ENCODE data around the gene RND2.
"Not testable (repeated sequence)": the region's sequence is repeated elsewhere in the genome, so short reads cannot be mapped to it uniquely, and the experiment has no call there.

RND2 gene

GRCh38 chr17:43027091-43028032 lies 2.3 kb downstream of the RND2 start:
- FAIRE-seq: no peak

DNA sequence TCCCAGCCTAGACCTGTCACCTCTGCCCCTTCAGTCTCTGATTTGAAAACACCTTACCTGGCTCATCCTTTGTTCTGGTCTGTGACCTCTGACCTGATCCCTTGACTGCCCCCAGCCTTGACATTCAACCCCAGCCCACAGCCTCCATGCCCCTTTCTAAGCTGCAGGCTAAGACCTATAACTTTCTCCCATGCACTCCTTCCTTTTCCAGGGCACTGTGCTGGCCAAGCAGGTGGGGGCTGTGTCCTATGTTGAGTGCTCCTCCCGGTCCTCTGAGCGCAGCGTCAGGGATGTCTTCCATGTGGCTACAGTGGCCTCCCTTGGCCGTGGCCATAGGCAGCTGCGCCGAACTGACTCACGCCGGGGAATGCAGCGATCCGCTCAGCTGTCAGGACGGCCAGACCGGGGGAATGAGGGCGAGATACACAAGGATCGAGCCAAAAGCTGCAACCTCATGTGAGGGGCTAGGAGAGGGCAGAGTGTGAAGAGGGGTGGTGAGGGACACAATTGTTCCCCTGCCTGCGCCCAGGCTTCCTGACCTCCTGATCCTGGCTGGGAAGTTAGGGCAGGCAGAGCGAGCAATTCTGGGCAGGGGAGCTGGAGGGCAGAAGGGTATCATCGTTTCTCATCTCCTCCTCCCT lies 3.3 kb downstream of the RND2 start:
- FAIRE-seq: no peak

DNA sequence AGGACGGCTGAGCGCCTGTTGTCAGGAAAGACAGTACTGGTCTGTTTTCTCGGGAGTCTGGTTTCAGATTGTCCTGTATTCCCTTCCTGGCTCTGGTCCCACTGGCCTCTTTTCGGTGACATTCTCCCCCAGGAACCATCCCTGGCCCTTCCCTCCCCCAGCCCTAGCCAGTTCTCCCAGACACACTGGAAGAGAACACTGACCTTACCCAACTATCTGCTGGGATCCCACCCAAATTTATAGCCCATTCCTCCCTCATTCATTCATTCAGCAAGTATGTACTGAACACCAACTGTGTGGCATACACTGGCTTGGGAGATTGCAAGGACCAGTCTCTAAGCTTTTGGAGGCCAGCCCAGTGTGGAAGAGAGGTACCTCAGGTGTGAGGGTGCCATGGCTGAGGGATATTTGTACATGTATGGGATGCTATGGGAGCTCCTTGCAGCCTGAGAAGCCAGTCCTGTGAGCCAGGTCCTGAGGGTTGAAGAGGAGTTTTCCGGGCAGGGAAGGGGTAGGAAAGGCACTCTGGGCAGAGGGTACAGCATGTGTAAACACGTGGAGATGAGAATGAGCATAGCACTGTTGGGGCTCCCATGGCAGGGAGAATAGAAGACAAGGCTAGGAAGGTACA lies 5.2 kb downstream of the RND2 start:
- FAIRE-seq: no peak

DNA sequence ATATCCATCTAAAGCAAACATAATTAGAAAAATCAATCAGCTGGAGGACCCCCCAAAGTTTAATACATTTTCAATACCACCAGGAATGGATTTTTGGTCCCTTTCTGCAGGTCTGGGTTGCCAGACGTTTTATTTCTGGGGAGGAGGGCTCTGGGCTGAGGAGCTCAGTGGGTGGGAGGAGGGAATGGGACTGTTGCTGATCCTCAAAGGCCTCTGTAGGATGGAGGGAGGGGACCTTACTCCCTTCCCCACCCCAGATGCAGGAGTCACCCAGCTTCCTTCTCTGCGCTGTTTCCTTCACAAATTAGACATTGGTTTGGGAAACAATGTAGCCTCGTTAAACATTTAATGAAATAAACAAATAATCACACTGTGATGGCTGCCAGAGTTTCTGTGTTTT lies 6.6 kb downstream of the RND2 start:
- FAIRE-seq: no peak

DNA sequence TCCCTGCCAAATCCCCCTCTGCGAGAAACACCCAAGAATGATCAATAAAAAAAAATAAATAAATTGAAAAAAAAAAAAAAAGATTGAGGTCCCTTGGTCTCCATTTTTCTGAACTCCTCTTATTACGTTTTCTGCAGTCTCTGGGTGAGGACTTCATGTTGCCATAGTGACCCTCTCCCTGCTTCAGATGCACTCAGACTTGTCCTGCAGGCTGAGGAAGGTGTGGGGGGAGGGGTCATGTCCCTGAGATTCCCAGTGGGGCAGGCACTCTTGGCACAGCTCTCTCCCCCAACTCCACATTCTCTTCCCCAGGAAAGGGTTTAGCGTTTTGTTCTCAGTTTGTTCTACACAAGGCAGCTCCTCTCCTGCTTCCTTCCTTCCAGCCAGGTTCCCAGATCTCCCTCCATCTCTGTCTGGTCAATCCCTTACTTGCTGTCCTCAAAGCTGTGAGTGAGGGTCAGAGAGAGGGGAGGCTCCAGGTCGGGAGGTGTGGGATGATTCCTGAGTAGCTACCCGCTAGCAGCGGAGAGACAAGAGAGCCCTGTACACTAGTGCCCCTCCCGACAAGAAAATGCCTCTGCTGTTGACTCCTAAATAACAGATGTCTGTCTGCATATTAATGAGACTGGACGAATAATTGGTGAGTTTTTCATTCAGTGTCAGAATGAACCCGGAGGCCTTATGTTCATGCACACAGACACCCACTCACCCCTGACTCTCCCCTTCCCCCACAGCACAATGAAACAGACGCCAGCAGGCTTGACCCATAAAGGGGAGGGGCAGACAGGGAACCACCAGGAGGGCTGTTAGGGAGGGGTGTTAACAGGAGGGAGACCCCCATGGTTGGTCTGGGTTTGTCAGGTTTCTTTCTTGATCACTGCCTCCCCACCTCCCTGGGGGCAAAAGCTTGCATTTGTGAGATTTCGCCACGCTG lies 9.2 kb downstream of the RND2 start:
- FAIRE-seq: no peak

DNA sequence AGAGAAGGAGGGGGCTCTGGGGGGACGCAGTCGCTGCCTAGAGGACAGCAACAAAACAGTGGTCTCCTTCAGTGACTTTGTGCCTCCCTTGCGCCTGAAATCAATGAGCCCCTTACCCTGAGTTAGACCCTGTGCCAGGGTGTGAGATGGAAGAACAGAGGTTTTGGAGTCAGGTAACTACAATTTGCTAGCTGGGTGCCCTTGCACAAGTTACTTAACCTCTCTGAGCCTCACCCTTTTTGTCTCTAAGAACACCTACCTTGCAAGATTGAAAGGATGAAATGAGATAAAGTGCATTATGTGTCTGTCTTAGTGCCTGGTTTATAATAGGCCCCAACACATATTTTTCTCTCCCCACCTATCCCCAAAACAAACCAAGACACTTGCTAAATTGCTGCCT lies 9.9 kb downstream of the RND2 start:
- FAIRE-seq: no peak

DNA sequence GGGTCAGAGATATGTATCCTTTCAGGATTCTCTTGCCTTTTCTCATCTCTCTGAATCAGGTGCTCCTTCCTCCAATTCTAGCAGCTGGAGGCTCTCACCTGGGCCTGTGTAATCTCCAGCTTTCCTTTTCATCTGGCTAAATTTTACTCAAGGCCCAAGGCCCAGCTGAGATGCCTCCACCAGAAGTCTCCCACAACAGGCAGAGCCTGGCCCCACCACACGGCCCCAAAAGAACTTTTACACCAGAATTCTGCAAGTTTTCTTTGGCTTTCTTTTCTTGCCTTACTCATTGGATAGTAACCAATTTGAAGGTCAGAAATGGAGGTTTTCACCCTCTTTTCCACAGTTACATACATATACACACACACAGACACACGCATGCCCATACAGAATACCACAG lies 14.6 kb downstream of the RND2 start:
- no peak for FAIRE-seq

DNA sequence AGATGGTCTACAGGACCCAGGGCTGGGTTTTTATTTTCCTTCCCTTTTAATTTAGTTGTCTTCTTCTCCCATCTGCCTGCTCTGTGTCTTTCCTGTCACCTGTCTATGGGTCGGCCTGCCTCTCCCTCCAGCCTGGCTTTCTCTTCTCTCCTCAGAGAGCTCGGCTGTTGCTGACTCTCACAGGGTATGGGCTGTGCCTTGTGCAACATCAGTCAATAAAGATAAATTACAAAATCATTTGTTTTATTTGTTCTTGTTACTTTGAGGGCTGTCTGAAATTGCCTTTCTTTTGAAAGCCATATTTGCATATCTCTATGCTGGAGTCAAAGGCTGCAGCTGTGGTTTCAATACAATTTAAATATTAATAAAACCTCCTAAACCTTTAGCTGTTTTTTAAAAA lies 15.6 kb downstream of the RND2 start:
- FAIRE-seq: no peak

DNA sequence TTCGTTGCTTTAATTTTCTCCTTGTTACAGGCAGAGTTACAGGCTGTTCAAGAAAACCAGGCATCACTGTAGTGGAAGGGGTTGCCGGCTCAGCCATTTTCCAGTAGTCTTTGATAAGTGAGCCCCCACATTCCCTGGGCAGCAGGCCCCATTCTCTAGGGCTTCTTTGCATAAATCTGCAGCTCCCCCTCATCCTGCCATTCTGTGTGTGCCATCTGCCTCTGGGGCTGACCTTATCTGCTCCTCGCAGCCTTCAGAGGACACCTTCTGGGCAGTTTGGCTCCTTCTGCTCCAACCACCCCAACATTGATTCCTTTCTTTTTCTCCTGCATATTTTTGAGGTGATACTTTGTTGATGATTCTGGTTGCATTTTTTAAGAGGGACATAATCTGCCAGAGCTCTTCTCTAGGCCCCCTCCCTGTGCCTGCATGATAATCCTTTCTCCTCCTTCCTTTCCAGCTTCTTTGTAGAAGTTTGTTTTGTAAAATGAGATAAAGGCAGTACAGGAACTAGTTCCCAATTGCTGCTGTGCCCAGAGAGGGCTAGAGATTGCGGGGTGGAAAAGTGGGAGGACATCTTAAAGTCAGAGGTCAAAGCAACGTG lies 17.1 kb downstream of the RND2 start:
- no peak for FAIRE-seq

- FAIRE-seq: no peak
Observed at GRCh38 chr17:43043307-43043706, 18.3 kb downstream of the RND2 start.

DNA sequence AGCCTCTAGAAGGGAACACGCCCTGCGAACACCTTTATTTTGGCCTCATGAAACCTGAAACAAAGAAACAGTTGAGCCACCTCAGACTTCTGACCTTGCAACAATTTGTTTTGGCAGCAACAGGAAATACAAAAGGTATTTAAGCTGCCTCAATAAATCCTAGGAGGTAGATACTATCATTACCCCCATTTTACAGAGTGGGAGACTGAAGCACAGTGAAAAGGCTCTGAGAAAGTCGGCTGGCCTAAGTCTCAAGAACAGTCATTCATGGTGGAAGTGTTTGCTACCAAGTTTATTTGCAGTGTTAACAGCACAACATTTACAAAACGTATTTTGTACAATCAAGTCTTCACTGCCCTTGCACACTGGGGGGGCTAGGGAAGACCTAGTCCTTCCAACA lies 19.0 kb downstream of the RND2 start:
- no peak for FAIRE-seq

- FAIRE-seq: no peak
Observed at GRCh38 chr17:43051969-43052368, 26.9 kb downstream of the RND2 start.

GRCh38 chr17:43053008-43053407 lies 28.0 kb downstream of the RND2 start:
- not testable (repeated sequence) for FAIRE-seq

GRCh38 chr17:43056051-43056450 lies 31.0 kb downstream of the RND2 start:
- FAIRE-seq: no peak

GRCh38 chr17:43062984-43063638 lies 38.1 kb downstream of the RND2 start:
- no peak for FAIRE-seq

DNA sequence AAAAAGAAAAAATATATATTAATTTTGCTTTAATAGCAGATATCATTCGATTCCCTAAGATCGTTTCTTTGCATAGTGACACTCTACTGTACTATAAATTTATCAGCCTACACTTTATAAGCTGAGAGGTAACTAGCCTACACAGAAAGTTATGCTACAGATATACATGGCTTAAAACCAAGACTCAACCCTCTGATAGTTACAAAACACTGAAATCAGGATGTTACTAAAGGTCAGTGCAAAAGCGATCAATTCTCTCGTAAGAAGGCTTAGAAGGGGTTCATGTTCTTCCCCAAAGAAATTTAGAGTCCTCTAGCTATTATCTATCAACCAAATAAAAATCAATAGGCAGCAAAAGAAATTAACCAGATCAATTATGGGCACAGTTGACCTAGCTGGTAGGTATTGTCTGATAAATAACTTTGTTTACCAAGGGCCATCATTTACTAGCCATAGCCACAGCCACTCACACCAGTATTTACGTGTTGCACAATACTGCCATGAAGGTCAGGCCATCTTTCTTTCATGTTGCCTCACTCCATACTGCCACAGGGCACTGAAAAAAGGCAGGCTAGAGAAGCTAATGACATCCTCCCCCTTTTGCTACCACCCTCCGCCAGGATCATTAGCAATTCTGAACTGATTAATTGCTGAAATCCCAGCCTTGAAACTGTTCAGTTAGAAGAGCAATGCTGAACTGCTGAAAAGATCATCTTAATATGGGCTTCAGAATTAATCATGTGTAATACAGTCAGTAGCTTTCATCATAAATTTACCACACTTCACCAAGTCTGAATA lies 43.7 kb downstream of the RND2 start:
- no peak for FAIRE-seq

GRCh38 chr17:43069368-43069898 lies 44.4 kb downstream of the RND2 start:
- no peak for FAIRE-seq

DNA sequence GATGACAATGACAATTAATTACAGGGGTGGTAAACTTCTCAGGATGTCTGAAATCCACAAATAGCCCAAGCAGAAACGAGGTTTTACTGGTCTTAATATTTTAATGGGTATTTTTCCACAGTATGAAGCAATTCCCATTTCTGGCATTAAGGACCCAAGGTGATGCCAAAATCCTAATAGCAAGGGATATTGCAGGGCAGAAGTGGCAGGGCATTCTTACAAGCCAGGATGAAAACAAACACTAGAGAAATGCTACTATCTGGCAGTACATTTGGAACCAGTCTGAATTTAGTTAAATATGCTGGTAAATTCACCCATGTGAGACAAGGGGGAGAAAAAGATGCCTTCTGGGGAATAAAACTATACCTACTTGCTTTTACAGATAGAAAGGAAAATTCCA lies 45.2 kb downstream of the RND2 start:
- FAIRE-seq: no peak

- FAIRE-seq: no peak
Observed at GRCh38 chr17:43070872-43071271, 45.8 kb downstream of the RND2 start.

DNA sequence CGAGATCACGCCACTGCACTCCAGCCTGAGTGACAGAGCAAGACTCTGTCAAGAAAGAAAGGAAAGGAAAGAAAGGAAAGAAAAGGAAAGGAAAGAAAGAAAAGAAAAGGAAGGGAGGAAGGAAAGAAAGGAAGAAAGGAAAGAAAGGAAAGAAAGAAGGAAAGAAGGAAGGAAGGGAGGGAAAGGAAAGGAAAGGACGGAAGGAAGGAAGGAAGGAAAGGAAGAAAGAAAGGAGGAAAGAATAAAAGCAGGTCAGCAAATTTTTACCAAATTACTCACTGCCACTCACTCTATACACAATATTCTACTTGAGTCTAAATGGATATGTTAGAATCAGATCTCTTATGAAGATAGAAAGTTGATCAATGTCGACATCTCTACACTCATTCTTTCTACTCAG lies 49.8 kb downstream of the RND2 start:
- no peak for FAIRE-seq
